HG02759 (cell line): ENCODE measurements around the gene SVEP1.
"Not testable (repeated sequence)": the region's sequence is repeated elsewhere in the genome, so short reads cannot be mapped to it uniquely, and the experiment has no call there.

Experiments
- ATAC-seq: cut with Tn5 transposase; IDR thresholded peaks from one replicate; pipeline ENCODE4 v1.9.1; 2021; ENCODE audit warnings: mild to moderate bottlenecking, moderate library complexity; ENCODE audit not compliant: unreplicated experiment

Gene SVEP1

GRCh38 chr9:110579034-110579861 lies at the start of gene SVEP1:
Gene SVEP1 (minus strand): TSS chr9:110579741. CDS start chr9:110579543, 198 bp downstream.
- no peak for ATAC-seq

DNA sequence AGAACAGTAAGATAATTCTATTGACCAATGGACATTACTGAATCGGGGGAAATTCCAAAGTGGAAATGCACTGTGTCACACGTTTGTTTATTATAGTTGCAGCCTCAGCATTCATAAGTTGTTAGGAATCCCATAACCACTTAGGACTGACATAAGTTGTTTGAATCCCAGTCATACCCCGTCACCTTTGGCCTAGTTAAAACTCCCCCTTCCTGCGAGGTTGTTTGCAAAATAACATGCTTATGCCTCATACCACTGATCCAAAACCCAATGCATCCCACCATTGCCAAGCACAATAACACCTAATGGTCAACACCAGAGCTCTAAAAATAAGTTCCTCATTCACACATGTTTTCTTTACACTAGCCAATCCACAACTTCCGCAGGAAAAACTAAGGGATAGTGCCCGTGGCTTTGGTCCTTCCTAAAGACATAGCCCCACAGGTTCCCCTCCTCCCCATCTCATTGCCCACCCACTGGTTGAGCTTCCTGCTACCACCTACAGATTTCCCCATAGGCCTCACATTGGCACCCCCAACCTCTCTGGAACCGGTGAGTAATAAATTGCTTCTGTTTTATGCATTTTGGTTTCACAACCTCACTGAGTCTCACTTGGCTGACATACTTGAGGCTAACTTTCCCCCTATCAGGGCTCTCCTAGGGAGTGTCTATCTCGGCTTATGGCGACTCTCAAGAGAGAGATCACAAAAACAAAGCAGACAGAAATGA lies 46.7 kb upstream of the SVEP1 start:
- peak; percentile 100 for ATAC-seq

DNA sequence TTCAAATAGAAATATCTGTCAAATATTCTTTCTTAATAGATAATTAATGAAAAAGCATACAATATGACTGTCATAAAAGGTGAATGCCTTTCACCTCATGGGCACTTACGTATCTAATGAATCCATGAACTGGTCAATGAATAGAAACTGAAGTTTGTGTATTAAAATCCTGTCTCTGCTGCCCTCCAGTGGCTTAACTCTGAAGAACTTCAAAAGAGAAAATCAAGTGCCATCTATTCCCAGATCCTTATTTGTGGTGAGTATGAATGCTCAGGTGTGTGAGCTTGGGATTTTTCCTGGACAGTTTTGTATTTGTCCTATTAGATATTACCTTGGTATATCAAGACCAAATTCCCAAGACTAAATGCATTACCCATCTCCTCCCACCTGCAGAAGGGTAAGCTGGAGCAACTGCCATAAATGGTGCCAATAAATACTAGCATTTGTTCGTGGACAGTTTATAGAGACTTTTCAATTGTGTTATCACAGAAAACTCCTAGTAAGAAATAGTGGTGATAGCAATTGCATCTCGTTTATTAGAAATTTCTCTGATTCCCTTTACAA lies 44.0 kb upstream of the SVEP1 start:
- ATAC-seq: no peak

- no peak for ATAC-seq
Observed at GRCh38 chr9:110622368-110622767, 42.8 kb upstream of the SVEP1 start.

GRCh38 chr9:110620726-110621125 lies 41.2 kb upstream of the SVEP1 start:
- no peak for ATAC-seq

DNA sequence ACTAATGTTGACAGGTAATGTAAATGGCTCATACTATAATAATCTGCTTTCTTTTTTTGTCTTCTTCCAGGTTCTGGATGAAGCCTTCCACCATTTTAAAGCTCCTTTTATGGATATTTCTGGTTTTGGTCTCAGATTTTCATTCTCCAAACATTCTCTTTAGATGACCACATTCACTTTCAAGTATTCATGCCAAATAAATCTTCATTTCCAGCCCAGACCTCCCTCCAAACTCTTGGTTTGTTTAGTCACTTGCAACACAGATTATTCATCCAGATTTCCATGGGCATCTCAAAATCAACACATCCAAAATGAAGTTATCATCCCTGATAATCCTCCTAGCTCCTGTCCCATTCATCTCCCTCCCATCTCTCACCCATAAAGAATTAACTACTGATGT lies 40.3 kb upstream of the SVEP1 start:
- no peak for ATAC-seq

DNA sequence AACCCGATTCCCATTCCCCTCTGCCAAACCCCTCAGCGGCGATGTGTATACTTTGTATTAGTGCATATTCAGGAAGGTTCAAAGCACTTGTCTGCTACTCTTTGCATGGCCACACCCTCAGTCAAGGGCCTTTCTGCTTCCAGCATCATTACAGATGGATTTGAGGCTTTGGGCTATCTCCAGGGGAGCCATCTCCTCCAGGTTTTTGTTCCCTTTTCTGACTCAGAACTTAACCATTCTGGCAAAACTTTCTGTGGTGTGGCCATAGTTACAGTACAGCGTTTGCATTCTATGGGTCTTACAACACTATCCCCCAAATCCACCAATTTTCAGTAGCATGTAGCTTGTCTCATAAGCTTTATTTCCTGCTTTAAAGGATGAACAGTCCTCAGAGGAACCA lies 36.0 kb upstream of the SVEP1 start:
- no peak for ATAC-seq

GRCh38 chr9:110614576-110614975 lies 35.0 kb upstream of the SVEP1 start:
- not testable (repeated sequence) for ATAC-seq

DNA sequence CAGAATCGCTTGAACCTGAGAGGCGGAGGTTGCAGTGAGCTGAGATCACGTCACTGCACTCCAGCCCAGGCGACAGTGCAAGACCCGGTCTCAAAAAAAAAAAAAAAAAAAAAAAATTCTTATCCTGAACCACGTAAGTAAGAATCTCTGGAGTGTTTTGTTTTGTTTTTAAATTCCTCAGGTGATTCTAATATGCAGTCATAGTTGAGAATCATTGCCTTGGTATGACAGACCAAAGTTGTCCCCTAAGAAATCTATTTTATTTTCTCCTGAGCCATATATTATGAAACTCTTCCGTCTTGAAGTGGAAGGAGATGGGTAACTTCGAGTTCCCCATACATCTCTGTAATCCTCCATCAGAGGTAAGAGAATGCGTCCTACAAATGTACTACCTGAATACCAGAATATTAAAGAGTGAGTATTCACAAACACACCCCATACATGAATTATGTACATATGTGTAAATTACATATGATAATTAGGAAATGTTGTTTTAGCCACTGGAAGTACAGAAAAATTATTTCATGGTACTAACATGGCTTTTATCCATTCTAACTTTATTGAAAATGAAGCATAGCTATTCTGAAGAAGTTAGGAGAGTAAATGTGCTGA lies 26.7 kb upstream of the SVEP1 start:
- no peak for ATAC-seq

GRCh38 chr9:110605565-110605964 lies 26.0 kb upstream of the SVEP1 start:
- no peak for ATAC-seq

DNA sequence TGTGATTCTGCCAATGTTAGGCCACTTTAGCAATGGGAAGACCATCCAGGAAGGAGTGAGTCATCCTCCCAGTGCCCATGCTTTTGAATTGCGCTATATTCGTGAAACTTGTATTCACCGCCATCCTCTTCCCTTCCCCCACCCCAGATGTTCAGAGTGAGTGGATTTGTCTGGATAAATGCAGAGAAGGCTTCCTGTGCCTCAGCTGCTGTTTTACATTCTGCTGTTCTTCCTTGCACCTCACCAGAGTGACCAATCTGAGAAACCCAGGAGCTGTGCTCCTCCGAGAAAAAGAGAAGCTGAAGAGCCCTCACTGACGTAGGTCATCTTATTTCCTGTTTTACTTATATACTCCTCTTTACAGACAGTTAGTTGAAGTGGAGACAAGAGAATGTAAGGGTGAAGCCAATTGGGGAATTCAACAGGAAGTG lies 24.6 kb upstream of the SVEP1 start:
- no peak for ATAC-seq

DNA sequence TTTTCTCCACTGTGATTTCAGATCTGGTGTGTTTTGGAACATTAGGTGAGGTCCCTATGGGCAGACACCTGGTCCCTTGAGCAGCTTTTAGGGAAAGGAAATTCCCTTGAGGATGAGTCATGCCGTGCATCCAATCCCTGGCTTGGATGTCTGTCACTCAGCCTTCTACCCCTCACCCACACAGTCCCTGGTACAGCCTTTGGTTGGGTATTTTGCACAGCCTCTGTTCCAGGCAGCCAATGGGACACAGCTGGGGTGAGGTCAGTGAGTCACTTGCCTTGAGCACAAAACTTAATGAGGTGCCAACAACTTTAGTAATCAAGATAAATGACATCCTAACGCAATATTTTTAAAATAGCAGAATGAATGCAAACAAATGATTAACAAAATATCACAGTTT lies 22.7 kb upstream of the SVEP1 start:
- ATAC-seq: no peak

- ATAC-seq: no peak
Observed at GRCh38 chr9:110601098-110601497, 21.6 kb upstream of the SVEP1 start.

DNA sequence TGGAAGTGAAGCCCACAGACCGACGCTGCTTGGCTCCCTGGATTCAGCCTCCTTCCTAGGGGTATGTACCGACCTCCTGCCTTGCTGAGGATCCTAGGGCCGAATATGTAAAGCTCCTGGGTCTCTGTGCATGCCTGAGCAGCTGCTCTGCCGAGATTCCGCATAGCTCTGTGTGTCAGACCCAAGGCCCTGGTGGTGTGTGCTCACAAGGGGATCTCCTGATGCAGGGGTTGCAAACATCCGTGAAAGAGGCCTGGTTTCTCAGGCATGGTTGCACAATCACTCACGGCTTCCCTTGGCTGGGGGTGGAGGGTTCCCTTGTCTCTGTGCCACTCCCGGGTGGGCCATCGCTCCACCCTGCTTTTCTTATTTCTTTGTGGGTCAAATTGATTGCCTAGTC lies 19.9 kb upstream of the SVEP1 start:
- ATAC-seq: no peak

DNA sequence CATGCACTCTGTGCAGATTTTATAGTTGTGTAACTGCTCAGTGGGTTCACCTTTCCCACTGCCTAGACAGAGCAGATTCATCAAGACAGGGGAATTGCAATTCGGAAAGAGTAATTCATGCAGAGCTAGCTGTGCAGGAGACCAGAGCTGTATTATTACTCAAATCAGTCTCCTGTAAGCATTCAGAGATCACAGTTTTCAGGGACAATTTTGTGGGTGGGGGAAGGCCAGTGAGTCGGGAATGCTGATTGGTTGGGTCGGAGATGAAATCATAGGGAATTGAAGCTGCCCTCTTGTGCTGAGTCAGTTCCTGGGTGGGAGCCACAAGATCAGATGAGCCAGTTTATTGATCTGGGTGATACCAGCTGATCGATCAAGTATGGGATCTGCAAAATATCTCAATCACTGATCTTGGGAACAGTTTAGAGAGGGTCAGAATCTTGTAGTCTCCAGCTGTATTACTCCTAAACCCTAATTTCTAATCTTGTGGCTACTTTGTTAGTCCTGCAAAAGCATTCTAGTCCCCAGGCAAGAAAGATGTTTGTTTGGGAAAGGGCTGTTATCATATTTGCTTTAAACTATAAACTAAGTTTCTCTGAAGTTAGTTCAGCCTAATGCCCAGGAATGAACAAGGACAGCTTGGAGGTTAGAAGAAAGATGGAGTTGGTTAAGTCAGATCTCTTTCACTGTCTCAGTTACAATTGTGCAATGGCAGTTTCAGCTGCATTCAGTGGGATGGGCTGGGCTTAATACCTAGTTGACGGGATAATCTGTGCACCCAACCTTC lies 12.7 kb upstream of the SVEP1 start:
- no peak for ATAC-seq

DNA sequence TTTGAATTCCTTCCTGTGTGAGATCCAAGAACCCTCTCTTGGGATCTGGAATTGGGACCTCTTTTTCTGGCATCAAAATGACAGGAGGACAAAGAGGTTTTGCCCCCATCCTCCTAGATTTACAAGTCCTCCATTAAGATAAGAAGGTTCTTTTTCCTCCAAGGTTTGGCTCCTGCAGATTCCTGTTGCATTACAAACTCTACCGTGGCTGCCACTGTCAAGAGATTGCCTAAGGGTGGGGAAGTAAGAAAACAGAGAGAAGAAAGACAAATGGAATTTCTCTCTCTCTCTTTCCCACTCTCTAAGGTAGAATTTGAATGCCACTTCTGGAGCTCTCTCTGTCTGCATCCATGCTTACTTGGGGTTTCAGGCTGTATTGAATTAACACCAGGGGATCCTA lies 12.0 kb upstream of the SVEP1 start:
- no peak for ATAC-seq

DNA sequence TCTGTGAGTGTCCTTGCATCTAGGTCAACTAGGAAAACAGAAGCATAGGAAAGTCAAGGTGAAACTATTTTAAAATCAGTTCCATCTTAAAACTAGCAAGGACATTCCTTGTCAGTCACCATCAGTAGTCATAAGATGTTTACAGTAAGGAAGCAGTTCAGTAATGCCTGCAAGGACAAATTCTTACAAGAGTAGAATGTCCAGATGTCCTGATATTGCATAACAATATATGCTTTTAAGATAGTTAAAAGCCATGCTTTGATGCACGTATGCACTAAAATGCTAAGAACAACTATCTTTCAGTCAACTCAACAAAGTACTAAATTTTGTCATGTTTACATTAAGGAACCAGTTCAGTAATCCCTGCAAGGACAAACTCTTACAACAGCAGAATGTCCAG lies 11.3 kb upstream of the SVEP1 start:
- ATAC-seq: no peak

GRCh38 chr9:110588296-110588695 lies 8.8 kb upstream of the SVEP1 start:
- ATAC-seq: no peak

DNA sequence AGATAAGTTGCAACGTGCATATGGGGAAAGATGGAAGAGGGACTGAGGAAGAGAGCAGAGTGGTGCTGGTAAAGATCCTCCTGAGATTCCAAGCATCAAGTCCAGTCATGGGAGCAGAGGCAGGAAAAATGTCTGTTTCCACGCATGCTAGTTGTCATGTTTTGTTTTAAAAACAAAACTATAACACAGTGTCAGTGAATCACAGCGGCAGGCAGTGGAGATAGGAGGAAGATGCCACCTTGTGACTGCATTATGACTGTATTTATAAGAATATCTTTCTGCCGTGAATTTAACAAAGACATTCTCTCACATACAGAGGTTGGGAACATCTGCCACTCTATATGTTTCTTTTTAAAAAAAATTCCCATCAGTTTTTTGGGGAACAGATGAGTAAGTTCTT lies 3.7 kb upstream of the SVEP1 start:
- no peak for ATAC-seq

GRCh38 chr9:110582156-110582555 lies 2.6 kb upstream of the SVEP1 start:
- ATAC-seq: no peak

- ATAC-seq: no peak
Observed at GRCh38 chr9:110580850-110581249, 1.3 kb upstream of the SVEP1 start.
